NCI-H1436 treated with DMSO at 0.1 percent for 48 hours (cell line): ENCODE results near the gene THSD4.

Experiments used
- DNase-seq: peaks from one replicate; lab custom pipeline; 2025; lab: John Stamatoyannopoulos, UW

THSD4 gene

DNA sequence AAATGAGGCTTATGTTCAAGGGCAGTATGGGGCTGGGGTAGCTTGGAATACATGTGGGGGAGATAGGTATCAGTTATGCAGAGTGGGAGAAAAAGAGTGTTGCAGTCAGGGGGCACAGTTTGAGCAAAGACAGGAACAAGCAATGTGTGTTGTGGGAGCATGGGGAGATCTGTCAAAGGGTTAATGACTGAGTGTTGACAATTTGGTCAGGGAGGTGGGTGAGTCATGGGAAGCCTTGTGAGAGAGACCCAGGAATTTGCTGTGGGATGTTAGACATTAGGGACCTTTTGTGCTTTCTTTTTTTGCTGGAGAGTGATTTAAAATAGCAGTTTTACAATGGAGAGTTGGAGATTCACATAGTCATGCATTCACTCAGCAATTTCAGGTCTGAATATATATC lies 473.5 kb downstream of the THSD4 start:
- no peak for DNase-seq

DNA sequence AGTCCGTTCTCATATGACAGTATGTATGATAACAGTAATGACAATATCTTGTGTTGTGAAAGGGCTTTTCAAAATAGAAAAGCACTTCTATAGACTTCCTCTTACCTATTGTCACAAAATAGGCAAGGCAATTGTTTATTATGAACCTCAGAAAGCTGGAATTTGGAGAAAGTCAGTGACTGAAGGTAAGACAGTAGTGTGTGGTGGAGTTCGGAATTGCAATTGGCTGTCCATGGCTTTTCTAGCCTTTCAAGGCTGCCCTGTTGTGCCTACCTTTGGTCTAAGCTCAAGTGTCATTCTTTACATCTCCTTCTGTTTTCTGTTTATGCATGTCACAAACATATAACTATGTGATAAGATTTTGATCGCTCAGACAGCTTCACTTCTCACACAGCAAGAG lies 475.8 kb downstream of the THSD4 start:
- DNase-seq = no peak

DNA sequence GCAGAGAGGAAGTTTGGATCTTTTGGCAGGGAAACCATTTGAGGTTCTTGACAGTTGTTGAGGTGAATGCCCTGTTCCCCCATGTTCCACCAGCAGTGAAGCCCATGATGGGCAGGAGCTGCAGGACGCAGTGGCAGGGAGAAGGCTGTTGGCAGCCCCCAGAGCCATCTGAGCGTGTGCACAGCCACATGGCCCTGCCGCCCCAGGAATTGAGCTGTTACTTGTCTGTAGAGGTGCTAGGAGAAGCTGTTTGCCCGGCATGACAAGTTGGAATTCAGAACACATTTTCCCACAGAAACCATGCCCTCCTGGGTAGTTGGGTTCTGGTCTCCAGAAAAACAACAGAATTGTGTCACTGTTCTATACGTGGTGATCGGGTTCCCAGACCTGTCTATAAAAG lies 476.9 kb downstream of the THSD4 start:
- no peak for DNase-seq

DNA sequence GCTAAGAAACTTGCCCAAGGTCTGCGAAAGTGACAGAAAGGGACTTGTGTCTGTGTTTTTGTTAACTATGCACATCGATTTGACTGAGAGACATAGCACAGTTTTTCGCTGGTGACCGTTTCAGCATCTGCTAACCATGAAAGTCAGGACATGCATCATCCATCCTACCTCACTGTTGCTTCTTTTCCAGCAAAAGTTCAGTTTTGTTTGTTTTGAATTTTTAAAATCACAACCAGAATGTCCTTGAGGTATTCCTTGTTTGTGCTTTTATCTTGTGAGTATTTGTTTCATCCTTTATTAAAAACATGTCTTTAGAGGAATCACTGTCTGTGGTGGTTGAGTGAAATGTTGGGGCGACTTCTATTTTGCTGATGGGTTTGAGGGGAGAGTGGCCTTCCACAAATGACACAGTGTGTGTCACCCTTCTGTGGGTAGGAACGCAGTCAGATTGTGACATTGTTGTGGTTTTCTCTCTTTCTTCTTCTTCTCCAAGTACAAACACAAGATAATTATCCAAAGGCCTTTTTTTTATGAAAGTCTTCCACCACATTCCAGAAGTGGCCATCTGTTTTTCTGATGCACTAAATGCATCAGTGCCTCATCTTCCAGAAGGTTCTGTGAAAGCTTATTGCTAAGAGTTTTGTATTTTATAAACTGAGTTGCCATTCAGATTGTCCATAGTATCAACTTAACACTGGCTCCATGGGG lies 480.7 kb downstream of the THSD4 start:
- DNase-seq = no peak

DNA sequence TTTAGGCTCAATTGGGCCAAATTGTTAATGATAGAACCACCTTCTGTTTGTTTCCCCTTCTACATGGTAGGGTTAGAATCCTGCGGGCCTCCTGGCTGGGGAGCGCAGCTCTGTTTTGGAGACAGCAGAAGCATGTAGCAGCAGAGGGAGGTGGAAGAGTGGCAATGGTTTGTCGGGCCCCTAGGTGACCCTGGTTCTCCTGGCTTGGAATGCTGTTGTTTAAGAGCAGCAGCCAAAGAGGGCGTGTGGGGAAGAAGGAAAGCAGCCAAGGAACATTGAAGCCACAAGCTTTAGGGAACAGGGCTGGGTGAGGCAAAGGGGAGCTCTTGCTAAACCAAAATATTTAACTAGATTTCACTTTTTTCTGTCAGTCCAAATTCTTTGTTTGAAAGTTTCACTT lies 481.4 kb downstream of the THSD4 start:
- no peak for DNase-seq

DNA sequence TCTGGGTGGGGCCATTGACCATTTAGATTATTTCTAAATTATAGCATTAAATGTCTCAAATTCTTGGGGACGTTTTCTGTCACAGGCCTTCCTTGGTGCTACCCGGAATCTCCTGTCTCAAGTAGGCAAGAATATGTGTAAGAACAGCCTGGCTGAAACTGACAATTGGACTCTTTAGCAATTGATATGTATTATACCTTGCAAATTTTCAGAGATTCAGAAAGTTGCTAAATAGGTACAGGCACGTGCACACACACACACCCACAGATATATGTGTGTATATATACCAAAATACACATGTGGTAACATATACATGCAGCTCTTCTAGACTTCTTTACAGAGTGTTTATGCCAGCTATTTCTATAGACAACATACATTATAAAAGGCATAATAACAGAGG lies 481.9 kb downstream of the THSD4 start:
- DNase-seq = no peak

DNA sequence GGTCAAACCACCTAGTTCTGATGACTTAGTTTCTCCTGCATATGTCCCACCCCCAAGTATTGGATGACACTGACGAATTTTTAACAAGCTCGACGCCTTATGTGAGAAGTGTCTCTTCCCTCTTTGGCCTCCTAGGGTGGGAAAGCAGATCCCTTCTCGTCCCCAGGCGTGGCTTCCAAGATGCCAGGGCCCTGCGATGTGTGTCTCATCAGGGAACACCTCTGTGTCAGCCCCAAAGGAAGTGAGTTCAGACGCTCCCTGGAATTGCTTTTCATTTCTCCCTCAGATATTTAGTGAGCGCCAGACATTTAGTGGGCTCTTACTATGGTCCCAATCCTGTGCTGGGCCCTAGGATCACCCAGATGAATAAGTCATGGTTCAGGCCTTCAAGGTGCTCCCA lies 482.4 kb downstream of the THSD4 start:
- no peak for DNase-seq

DNA sequence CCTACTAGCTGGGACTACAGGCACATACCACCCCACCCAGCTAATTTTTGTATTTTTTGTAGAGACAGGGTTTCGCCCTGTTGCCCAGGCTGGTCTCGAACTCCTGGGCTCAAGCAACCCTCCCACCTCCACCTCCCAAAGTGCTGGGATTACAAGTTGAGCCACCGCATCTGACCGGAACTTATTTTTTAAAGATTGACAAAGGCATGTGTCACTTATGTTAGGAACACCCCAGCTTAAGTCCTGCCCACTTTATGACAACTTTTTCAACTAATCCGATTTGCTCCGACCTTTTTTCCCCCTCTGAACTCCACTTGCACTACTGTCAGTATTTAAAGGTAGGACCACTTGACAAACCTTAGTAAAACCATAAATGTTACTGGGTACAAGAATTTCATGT lies 483.5 kb downstream of the THSD4 start:
- no peak for DNase-seq

DNA sequence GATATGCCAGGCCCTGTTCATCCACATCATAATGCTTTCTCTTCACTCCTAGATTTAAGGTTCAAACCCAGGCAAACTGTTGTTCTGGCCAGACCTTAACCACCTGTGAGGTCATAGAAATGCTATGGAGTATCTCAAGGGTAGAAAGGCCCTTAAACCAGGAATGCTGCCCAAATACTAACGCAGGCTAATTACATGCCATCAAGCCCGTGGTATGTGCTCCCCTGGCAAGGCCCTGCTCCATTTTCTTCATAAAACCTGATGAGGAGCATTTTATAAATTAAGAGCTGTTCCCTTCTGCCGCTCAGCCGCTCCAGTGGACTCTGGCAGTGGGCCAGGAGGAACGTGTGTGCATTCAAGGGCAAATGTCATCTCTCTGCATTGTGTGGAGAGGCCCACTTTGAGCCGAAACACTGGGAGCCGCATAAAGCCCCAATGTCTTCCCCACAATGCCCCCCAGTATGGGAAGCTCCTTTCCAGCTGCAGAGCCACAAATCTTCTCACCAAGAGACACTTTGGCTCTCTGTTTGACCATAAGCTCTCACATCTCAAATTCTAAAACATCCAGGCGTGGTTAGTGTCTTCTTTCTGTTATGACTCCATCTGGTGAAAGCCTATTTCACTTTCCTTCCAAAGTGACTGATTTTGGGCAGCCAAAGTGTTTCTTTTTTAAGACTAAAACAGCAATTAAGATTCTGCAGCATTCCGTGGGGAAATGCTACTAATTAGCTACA lies 484.3 kb downstream of the THSD4 start:
- DNase-seq = no peak

DNA sequence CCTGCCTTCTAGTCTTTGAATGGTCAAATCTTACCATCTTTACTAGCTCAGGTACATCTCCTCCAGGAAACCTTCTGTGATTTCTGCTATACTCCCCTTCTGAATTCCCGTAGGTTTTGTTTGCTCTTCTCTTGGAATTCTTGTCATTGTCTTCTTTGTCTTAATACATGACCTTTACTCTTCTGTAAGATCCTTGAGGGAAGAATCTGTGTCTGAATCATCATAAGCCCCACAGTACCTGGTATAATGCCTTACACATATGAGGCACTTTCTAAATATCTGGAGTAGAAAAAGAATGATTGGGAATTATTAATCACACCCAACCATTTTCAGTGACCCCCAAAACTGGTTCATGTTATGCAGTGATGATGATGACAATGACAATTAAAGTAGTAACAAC lies 485.0 kb downstream of the THSD4 start:
- no peak for DNase-seq

DNA sequence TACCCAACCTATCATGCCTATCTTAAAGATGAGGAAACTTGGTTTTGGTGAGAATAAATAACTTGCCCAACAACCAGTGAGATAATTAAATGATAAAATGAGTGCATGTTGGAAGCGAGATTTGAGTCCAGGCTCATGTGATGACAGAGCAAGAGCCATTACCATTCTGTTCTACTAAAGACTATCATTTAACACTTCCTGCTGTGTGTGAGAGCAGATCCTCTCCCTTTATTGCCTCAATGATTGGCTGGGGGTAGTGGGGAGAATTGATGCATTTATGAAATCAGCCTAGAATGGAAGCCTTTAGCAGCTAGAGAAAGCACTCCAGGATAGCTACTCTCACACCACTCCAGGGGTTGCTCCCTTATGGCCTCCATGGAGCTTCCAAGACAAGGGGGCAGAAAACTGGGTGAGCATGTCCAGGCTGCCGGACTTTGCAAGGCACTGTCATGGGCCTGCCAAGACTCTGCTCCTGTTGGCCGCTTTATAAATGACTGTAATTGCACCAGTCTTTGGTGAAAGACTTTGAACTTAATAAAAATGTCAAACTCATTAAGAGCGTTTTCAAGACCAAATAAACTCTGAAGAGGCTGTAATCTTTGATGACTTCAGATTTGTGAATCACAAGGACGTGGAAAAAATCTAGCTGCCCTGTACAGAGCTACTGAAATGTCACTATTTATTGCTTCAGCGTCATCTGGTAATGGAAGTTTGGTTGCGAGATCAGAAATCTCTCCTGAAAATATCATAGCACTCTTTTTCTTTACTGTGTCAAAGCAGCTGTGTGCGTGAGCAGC lies 486.0 kb downstream of the THSD4 start:
- DNase-seq = no peak

DNA sequence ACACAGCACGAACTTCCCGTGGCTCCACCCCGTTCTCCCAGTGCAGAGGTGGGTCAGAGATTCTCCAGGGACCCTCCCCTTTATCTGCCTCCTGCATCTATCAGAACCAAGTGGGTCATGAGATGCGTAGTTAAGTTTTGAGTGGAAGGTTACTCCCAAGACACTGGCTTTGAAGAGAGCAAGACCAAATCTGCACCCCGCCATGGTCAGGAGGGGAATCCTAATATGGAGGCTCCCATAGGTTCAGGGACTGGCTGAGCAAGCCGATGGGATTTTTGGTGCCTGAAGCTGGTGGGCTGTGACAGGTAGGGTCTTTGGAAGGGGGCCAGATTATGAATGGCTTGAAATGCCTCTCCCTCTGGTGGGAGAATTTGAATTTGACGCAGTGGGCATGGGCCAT lies 488.1 kb downstream of the THSD4 start:
- DNase-seq = no peak

DNA sequence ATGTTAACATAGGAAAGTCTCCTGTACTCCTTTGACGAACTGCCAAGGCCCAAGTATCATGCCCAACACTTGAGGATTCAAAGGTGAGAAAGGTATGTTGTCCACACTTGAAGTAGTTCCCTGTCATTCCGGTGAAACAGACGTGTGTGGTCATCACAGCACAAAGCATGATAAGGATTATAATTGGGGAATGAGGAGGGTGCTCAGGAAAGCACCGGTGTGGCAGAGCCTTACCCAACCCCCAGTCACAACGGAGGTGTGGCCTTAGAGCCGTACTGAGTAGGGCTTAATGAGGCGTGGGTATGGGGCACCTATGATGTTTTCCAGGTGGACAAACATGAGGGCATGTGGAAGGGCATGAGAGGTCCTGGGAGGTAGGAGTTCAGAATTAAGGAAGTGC lies 492.1 kb downstream of the THSD4 start:
- no peak for DNase-seq

DNA sequence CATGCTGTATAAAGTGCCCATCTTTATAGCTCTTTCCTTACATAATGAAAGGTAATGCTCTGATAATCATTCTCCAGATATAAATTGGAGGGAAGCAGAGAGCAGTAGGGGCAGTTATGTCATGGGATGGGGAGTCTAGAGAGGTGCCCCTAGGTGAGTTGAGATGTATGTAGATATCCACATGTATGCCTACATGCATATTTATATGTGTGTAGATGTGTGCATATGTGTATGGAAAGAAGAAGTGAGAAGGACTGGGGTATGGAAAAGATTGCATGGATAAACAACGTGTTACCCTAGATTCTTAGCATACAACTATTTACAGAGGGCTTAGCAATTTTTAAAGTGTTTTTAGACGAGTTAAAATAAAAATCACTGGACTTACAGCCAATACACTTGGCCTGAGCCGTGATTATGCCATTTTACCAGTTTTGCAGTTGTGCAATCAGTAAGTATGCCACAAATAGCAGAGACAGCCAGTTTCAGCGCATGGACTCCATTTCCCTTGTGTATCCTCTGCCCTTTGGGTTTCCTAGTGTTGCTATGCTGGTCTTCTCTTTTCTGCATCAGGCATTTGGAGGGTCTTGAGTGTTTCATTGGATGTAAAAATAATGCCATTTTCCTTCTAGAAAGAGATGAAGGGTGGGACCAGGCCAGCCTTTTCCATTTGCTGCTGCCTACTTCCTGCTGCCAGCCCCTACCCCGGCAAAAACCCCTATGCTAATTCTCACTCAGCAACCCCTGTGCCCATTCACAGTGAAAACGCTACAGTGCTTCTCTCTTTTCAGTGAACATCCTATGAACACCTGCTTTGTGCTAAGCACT lies 495.7 kb downstream of the THSD4 start:
- no peak for DNase-seq

DNA sequence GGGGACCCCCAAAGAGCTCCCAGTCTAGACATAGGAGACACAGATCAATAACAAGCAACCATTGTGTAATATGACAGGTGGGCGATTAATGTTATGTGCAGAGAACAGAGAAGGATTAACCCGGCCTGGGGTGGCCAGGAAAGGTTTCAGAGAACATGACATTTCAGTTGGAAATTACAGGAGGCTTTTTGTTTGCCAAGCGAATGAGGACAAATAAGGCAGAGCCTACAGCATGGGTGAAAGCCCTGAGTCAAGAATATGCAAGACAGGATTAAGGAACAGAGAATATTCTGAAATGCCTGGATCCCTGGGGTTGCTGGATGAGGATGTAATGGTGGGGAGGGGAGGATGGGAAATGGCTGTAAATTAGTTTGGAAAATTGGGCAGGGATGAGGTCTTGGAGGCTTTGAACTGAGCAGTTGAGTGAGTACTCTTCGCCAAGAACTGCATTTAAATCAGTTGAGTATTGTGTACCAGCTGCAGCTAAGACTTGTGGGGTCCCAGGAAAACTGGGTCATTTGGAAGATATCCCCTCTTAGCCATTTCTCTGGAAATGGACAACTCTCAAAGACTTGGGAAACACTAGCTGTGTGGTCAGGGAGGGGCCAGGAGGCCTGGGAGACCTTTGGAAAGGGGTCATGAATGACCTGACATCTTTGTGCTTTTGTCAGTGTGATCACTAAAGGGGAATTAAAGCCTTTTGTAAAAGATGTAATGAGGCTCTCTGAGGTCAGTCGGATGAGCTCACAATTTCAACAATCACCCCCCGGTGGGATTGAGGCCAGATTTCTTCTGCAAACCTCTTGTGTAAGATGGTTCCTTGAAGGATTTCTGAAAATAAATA lies 496.5 kb downstream of the THSD4 start:
- DNase-seq = no peak

DNA sequence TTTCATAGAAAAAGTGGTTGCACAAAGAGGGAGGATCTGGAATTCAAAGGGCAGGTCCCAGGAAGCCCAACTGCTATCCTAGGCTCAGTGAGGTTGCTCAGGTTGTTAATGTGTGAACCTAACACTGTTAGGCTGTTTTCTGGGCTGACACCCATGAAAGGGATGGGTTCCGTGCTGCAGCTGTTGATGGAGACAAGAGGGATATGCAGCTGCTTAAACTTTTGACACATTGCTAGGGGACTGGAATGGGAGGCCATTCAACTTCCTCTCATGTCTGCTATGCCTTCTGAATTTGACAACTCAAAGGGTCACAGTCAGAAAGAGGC lies 497.1 kb downstream of the THSD4 start:
- DNase-seq = no peak

DNA sequence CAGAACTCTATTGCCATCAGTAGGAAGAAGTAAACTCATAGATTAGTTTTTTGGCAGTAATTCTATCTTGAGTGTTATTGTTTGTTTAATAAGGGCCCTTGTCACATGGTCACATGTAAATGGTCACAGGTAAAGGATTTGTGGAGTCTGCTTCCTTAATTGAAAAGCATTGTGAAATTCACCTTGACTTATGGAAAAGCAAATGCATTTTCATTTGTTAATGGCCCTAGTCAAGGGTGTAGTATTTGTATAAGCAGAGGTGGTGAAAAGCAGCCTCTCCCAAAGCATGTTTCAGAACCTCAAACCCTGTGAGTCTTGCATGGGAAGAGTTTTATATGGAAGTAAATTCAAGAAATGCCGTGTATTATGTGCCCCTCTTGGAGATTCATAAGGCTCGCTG lies 497.6 kb downstream of the THSD4 start:
- no peak for DNase-seq

DNA sequence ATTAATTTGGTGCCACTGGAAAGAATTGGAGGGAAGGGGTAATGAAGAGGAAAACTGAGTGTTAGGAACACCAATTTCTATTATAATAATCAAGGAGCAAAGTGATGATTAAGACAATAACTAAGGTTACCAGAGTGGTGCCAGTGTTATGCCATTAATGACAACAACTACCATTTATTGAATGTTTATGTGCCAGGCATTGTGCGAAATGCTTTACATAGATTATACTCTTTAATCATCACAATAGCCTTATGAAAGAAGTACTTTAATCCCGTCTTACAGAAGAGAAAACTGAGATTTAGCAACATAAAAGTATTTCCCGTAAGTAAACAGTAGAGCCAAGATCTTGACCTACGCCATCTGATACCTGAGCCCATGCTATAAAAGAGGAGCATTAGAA lies 507.8 kb downstream of the THSD4 start:
- no peak for DNase-seq

DNA sequence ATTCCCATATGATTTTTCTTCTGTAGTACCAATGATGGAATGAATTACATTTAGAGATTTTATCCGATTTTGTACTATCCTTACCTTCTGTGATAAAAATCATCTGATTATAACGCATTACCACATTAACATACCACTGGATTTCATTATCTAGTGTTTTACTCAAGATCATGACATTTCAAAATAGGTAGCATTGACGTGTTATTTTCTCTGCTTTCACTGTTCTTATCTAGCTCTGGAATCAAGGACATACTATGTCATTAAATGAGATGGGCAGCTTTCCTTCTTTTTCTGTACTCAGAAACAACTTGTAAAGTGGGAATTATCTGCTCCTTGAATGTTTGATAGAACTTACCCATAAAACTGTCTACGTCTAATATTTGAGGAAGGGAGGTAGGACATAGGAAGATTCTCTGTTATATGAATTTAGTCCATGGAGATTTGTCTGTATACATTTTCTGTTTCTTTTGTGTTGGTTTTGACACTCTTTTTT lies 511.4 kb downstream of the THSD4 start:
- no peak for DNase-seq

DNA sequence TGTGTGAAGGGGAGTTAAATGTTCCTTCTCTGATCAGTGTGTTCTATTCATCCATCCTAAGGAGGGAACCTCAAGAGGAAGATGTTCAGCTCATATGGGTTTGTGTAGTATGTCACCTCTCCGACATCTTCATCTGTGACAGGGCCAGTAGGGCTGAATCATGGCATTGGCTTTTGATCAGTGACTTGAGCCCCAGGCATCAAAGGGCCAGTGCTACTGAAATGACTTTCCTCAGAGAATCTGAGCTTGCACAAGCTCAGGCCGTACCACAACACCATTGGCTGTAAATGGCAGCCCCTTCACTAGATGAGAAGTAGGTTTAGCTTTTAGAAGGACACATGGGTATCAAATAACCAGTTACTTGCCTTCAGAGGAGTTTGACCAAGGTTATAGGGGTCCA lies 511.9 kb downstream of the THSD4 start:
- no peak for DNase-seq

DNA sequence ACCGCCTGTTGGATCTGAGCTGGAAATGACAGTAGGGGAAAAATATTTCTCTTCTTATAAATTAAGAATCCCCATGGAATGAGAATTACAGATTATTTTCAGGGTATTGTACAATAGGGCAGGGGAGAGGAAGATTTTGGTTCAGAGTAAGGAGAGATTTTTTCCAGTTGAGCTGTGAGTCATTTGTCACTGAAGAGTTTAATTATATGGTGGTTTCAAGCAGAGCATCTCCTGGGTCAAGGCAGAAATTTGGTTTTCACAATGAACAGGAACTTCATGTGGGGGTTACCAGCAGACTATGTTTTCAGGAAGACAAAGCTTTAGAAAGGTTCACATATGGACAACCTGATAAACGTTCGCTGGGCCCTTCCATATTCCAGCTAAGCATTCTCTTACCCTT lies 512.3 kb downstream of the THSD4 start:
- no peak for DNase-seq
